Natural killer cell (primary cell): ENCODE measurements around the gene ASTE1. TPM values are rescaled to one million over a fixed set of nuclear protein-coding genes. Genes with fewer than 3 reads are reported as not detected.

ENCODE experiments used
- ATAC-seq, 3 donors: fragments of 150-1000 bp in 2 of 3; fragments of 200-7000 bp in 1 of 3; cut with Tn5 transposase; 1 replicate in 1 of 3; 2 replicates in 2 of 3; pipeline ENCODE4 v1.10.0; 2021; ENCODE audit warnings: mild to moderate bottlenecking in 2 of 3, moderate library complexity in 2 of 3
- DNase-seq, 2 donors: peaks; one replicate each; pipeline versions ENCODE4 v3.0.0 to v3.0.0-alpha.2; 2013 to 2021; ENCODE audit warnings: mixed read lengths in 1 of 2
- H3K27ac ChIP-seq: one replicate; pipeline ENCODE4 v1.5.1; 2013; ENCODE audit warnings: mild to moderate bottlenecking, low read length
- H3K27me3 ChIP-seq: one replicate; pipeline ENCODE4 v1.6.1; 2013; ENCODE audit warnings: low read length; ENCODE audit not compliant: control insufficient read depth, insufficient read depth
- H3K36me3 ChIP-seq: one replicate; pipeline ENCODE4 v1.6.1; 2013; ENCODE audit warnings: low read length; ENCODE audit not compliant: control insufficient read depth, insufficient read depth
- H3K4me1 ChIP-seq: one replicate; pipeline ENCODE4 v1.6.1; 2013; ENCODE audit warnings: low read length; ENCODE audit not compliant: control insufficient read depth, insufficient read depth
- H3K4me3 ChIP-seq: one replicate; pipeline ENCODE4 v1.5.1; 2013; ENCODE audit warnings: low read length
- H3K9me3 ChIP-seq: one replicate; pipeline ENCODE4 v1.6.1; 2013; ENCODE audit warnings: low read length; ENCODE audit not compliant: control insufficient read depth, insufficient read depth
- H3K27ac Mint-ChIP-seq, 2 donors: one replicate each; pipeline ENCODE4 v1.8.0; 2022; ENCODE audit warnings: mild to moderate bottlenecking in 2 of 2, mixed read lengths in 2 of 2, moderate library complexity in 1 of 2
- H3K27me3 Mint-ChIP-seq, 2 donors: one replicate each; pipeline ENCODE4 v1.8.0; 2022; ENCODE audit warnings: low read depth in 2 of 2, mixed read lengths in 2 of 2
- H3K36me3 Mint-ChIP-seq: one replicate; pipeline ENCODE4 v1.8.0; 2022; ENCODE audit warnings: mixed read lengths
- H3K4me1 Mint-ChIP-seq, 2 donors: one replicate each; pipeline ENCODE4 v1.8.0; 2022; ENCODE audit warnings: mixed read lengths in 2 of 2
- H3K4me3 Mint-ChIP-seq: one replicate; pipeline ENCODE4 v1.8.0; 2022; ENCODE audit warnings: mild to moderate bottlenecking, moderate library complexity, mixed read lengths
- H3K9me3 Mint-ChIP-seq, 2 donors: one replicate each; pipeline ENCODE4 v1.8.0; 2022; ENCODE audit warnings: mixed read lengths in 2 of 2
- WGBS: methylation state at CpG from one replicate; pipeline ENCODE4 v1.1.7; 2013; ENCODE audit warnings: missing lambda C conversion rate; ENCODE audit not compliant: insufficient coverage; 5-methylcytosine and 5-hydroxymethylcytosine counted together
- intact Hi-C: fragments of 100-400 bp; cut with micrococcal nuclease; formaldehyde crosslinking; loops from one replicate; pipeline ENCODE4 v1.14.2; 2022
- total RNA-seq, 4 donors: library from RNA; stranded (reverse); fragments of 120-200 nt in 1 of 4; gene quantifications; one replicate each; pipeline versions ENCODE4 v1.2.3 to v1.2.4, GENCODE V29; 2013 to 2022
- TF ChIP-seq, protein P1 (sequence below): fragments of 200-600 bp; IDR thresholded peaks from one replicate; pipeline ENCODE4 v1.8.0; 2022; ENCODE audit warnings: antibody characterized with exemption

ASTE1 gene
- total RNA-seq, 3 donors from 2014 or later (not counting 1 experiment from before 2014, with no cell fraction given), result 22.8 to 28.8 (median 24.3) TPM

DNA sequence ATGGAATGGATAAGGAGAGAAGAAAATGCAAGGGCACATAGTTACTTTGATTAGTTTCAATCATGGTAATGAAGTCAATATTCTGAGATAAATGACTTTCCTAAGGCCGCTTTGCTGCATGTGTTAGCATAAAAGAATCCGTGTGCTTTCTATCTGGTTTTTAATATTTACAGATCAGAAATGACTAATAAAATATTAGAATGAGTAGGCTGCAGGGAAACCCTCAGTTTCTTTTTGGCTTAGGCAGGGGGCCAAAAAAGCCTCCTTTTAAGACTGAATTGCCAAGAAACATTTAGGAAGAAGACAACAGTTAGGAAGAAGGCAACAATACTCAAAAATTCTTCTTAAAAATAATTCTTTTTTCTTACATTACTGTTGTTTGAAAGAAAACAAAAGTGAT, 11.7 kb upstream of the ASTE1 start:
- no peaks in the 10 kb centered on the region for H3K27me3 Mint-ChIP-seq
- peaks cover 14% of the 10 kb centered on the region for H3K4me1 ChIP-seq

DNA sequence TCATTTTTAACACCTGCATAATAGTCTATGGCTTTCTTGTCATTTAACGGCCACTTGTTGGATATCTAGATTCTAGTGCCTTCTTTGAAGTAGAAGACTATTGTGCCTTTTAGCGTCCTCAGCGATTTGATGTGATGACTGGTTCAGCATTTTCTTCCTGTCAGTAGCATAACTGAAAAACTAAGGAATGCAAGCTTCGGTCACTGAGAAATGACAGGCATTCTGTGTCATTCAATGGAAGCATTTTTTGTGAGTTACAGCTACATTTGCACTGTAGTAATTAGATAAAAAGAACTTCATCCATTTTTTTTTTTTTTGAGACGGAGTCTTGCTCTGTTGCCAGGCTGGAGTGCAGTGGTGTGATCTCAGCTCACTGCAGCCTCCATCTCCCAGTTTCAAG, 10.4 kb upstream of the ASTE1 start:
- Histone ChIP-seq H3K27ac (no peak overlapping the region), H3K4me1 (peaks cover 4% of the 10 kb centered on the region), H3K36me3 (no peaks in the 10 kb centered on the region), H3K9me3 (no peaks in the 10 kb centered on the region), H3K27me3 (no peaks in the 10 kb centered on the region), H3K4me3 (no peak overlapping the region)
- DNase-seq (no peak), ATAC-seq (no peak)
- Mint-ChIP-seq H3K4me3 (no peak overlapping the region), H3K27ac (no peak overlapping the region), H3K9me3 (no peaks in the 10 kb centered on the region), H3K36me3 (no peaks in the 10 kb centered on the region), H3K27me3 (no peaks in the 10 kb centered on the region), H3K4me1 (peaks cover 6 to 13% of the 10 kb centered on the region in 2 donors)
- WGBS, result 97% methylated on average over 4 of the region's 5 CpGs
- TF ChIP-seq, protein P1, sequence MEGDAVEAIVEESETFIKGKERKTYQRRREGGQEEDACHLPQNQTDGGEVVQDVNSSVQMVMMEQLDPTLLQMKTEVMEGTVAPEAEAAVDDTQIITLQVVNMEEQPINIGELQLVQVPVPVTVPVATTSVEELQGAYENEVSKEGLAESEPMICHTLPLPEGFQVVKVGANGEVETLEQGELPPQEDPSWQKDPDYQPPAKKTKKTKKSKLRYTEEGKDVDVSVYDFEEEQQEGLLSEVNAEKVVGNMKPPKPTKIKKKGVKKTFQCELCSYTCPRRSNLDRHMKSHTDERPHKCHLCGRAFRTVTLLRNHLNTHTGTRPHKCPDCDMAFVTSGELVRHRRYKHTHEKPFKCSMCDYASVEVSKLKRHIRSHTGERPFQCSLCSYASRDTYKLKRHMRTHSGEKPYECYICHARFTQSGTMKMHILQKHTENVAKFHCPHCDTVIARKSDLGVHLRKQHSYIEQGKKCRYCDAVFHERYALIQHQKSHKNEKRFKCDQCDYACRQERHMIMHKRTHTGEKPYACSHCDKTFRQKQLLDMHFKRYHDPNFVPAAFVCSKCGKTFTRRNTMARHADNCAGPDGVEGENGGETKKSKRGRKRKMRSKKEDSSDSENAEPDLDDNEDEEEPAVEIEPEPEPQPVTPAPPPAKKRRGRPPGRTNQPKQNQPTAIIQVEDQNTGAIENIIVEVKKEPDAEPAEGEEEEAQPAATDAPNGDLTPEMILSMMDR, result no peak
- intact Hi-C loops, result no loop called here

More for the DNA sequence above, 11.7 kb upstream of the ASTE1 start:
- intact Hi-C loops, result no loop called here
- H3K4me3 ChIP-seq, result no peak overlapping the region
- WGBS, result 100% methylated on average over 1 of the region's 2 CpGs
- ATAC-seq (no peak), DNase-seq (no peak)
- Mint-ChIP-seq H3K9me3 (peaks cover 2% of the 10 kb centered on the region in 2 donors), H3K4me3 (no peak overlapping the region), H3K4me1 (peaks cover 20% of the 10 kb centered on the region in 2 donors), H3K27ac (no peak overlapping the region), H3K36me3 (peaks cover 4% of the 10 kb centered on the region)
- no peak overlapping the region for H3K27ac ChIP-seq
- TF ChIP-seq, protein P1, result no peak
- H3K9me3 ChIP-seq, result no peaks in the 10 kb centered on the region
- H3K36me3 ChIP-seq, result no peaks in the 10 kb centered on the region
- no peaks in the 10 kb centered on the region for H3K27me3 ChIP-seq

DNA sequence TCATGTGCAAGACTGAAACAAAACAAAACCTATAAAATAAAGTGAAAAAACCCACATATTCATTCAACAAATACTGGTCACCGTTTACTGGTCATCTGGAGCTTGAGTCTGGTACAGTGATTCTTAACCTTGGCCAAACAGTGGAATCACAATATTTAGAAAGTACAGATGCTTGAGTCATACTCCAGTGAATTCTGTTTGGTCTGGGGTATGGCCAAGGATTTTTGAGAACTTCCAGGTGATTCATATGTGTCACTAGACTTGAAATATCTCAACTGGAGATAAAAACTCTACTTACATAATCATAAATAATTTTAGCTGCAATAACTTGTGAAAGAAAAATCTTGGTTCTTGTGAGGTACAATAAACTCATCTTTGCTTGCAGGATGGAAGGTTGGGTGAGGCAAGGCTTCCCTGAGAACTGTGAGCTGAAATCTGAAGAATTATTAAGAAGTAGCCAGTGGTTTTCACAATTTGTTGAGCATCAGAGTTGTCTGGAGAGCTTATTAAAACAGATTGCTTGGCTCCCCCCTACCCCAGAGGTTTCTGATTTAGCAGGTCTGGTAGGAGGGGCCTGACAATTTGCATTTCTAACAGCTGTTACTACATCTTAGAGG, 9.7 kb upstream of the ASTE1 start:
- H3K9me3 Mint-ChIP-seq, result no peaks in the 10 kb centered on the region
- intact Hi-C loops, result no loop called here
- no peaks in the 10 kb centered on the region for H3K36me3 Mint-ChIP-seq
- H3K27ac ChIP-seq, result no peak overlapping the region
- DNase-seq, result no peak
- H3K27me3 ChIP-seq, result no peaks in the 10 kb centered on the region
- WGBS, result 54% methylated on average over 1 of the region's 1 CpG
- no peaks in the 10 kb centered on the region for H3K36me3 ChIP-seq
- H3K4me1 ChIP-seq, result no peaks in the 10 kb centered on the region
- no peaks in the 10 kb centered on the region for H3K27me3 Mint-ChIP-seq
- H3K4me3 Mint-ChIP-seq, result no peak overlapping the region
- no peak overlapping the region for H3K4me3 ChIP-seq
- no peak for ATAC-seq
- peaks cover 0 to 6% of the 10 kb centered on the region in 2 donors for H3K4me1 Mint-ChIP-seq
- H3K9me3 ChIP-seq, result no peaks in the 10 kb centered on the region
- no peak overlapping the region for H3K27ac Mint-ChIP-seq
- TF ChIP-seq, protein P1, result no peak
